HG02870 (cell line): ENCODE data around the gene INTS6L.
"Not testable (repeated sequence)": the region's sequence is repeated elsewhere in the genome, so short reads cannot be mapped to it uniquely, and the experiment has no call there.

Experiments used
- ATAC-seq: cut with Tn5 transposase; IDR thresholded peaks from one replicate; pipeline ENCODE4 v1.9.1; 2021; ENCODE audit warnings: mild to moderate bottlenecking, moderate library complexity; ENCODE audit not compliant: unreplicated experiment

The INTS6L gene

DNA sequence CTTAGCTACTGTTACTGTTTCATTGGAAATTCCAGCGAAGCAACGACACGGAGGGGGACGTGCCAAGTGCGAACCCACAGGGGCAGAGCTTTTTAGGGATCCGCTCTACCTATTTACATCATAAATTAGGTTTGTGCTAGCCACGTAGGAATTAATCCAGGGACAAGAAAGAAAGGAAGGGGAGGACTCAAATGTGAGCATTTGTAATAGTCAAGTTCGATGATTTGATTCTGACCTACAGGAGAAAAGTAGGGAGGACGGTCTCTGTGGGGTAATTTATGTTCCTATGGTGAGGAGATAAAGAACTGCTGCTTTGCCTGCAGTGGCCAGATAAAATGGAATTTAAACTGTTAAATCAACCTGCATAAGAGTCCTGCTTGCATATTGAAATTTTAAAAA, 1.7 kb downstream of the INTS6L start:
- no peak for ATAC-seq

DNA sequence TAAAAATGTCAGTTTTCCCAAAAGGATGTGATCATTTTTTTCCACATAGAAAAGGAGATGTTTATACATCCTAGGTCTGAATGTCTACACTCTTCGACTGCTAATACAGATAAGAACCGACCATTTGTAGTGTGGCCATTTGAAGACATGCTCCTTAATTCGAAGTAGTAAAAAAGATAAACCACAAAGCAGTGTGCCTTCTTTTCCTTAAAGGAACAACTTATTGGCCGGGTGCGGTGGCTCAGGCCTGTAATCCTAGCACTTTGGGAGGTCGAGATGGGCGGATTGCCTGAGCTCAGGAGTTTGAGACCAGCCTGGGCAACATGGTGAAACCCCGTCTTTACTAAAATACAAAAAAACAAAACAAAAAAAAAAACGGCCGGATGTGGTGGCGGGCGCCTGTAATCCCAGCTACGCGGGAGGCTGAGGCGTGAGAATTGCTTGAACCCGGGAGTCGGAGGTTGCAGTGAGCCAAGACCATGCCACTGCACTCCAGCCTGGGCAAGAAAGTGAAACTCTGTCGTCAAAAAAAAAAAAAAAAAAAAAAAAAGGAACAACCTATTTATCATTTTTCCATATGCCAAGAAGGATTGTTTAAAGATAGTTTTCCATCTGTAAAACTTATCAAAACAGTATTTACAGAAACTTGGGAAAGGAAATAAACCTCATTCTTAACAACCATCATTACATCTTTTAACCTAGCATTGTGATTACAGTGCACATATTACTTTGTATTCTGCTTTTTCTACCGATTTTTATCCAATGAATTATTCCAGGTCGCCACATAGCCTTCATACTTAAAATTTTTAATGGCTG, 2.6 kb downstream of the INTS6L start:
- ATAC-seq, result no peak

DNA sequence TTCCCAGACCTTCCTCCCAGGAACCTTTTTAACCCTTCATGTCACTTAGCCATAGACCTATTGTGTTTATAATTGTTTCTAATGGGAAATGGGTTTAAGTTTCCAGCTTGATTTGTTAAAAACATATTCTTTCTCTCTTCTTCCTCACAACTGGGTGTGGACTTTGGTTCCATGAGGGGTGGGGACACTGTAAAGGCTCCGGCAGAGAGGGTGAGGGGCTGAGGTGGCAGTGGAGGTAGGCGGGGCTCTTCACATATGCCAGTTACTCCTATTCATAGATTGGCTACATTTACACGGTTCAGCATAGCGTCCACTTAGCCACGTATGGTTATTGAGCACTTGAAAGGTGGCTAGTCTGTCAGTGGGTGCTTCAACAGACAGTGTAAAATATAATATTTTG, 7.8 kb downstream of the INTS6L start:
- no peak for ATAC-seq

- no peak for ATAC-seq
These were observed 8.3 kb downstream of the INTS6L start for GRCh38 chrX:135528756-135529155.

DNA sequence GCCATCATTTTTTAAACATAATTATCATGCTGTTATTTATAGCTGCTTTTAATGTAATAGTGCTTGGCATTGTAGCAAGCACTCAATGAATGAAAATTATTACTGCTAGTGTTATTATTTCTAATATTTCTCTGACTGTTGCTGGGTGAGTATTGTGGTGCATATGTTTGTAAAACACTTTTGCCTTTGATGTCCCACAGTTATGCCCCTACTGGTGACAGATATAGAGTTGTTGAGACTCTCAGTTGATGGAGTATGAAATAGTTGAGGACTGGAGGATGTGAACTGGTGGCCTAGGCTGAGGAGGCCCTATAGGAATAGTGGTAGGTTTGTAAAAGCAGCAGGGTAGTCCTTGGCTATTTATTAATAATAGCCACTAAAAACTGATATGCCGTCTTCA, 9.6 kb downstream of the INTS6L start:
- ATAC-seq, result no peak

DNA sequence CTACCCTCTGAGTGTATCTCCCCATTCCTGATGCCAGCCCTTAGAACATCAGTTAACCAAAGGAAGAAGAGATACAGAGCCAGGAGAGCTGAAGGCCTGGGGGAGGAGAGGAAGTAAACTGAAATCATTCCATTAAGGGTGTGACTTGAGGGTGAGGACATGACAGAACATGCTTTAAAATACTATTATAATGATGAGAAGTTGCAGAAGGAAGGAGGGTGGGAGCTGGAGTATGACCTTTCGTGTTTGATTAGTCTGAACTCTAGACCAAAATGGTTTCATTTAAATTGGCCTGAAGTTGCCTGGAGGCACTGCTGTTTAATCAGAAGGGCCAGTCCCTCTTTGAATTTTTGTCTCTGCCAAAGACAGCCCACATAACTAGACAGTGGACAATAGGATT, 11.4 kb downstream of the INTS6L start:
- no peak for ATAC-seq

DNA sequence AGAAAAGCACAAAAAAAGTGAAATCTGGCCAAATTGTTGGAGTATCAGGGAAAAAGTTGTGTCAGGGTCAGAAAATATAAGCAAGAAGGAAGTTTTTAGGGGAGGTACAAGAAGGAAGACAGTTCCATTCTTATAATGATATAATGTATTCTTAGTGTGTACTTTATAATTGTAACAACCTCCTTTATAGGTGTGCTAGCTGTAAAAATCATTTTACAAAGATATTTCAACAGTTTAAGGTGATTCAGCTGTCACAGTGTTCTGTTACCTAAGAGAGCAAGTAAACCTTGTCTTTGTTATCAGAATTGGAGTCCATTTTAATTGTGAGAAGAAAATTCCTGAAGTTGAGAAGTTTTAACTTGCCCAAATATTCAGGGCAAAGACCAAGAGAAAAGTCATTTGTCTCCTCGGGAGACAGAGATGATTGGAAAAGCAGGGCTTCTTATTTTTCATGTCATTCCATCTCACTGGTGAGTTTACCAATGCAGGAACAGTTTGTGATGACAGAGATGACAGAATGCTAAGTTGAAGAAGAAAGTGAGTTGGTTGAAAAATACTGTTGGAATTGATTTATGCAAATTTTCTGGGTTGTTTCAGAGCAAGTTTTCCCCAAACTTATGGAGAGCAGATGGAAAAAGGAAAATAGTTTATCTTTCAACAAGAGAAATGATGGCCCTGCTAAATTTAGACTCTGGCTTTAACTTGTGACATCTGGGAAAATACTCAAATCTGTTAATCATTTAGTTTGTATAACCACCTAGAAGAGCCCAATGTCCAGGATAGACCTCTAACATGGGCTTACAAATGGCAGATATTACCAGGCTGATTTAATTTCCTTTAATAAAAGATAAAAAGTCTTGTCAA, 14.8 kb downstream of the INTS6L start:
- ATAC-seq, result no peak

- no peak for ATAC-seq
These were observed 16.4 kb downstream of the INTS6L start for GRCh38 chrX:135536877-135537276.

GRCh38 chrX:135541351-135541750, 20.9 kb downstream of the INTS6L start:
- no peak for ATAC-seq

- no peak for ATAC-seq
These were observed 22.7 kb downstream of the INTS6L start for GRCh38 chrX:135543172-135543571.

DNA sequence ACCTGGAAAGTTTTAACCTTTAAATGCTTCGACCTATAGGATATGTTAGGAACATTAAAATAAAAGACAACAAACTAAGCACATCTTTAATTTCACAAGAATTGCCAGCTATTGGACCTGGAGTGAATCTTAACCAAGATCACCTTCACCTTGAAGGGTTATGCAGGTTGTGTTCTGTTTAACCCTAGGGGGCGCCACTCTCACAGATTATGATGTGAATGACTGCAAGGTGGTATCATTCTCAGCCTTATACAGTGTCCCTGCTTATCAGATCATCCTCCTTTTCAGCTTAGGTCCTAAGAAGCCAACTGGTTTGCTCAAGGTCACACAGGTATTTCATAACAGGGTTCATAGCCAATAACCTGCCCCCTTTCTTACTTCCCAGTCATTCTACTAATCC, 23.5 kb downstream of the INTS6L start:
- no peak for ATAC-seq

- no peak for ATAC-seq
These were observed 24.0 kb downstream of the INTS6L start for GRCh38 chrX:135544338-135544948.

- no peak for ATAC-seq
These were observed 27.3 kb downstream of the INTS6L start for GRCh38 chrX:135547767-135548166.

- no peak for ATAC-seq
These were observed 29.1 kb downstream of the INTS6L start for GRCh38 chrX:135549519-135549918.

- ATAC-seq, result no peak
These were observed 35.6 kb downstream of the INTS6L start for GRCh38 chrX:135556055-135556454.

DNA sequence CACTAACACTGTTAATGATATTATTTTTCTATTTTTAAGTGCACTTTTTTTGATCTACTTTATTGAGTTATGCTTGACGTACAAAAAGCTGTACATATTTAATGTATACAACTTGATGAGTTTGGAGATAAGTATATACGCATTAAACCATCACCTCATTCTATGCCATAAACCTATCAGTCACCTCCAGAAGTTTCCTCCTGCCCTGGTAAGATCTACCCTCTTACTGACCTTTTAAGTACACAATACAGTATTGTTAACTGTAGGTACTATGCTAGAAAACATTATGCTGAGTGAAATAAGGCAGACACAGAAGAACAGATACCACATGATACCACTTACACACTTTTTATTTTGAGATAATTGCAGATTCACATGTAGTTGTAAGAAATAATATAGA, 36.9 kb downstream of the INTS6L start:
- ATAC-seq, result no peak

- no peak for ATAC-seq
These were observed 52.0 kb downstream of the INTS6L start for GRCh38 chrX:135572436-135572835.

DNA sequence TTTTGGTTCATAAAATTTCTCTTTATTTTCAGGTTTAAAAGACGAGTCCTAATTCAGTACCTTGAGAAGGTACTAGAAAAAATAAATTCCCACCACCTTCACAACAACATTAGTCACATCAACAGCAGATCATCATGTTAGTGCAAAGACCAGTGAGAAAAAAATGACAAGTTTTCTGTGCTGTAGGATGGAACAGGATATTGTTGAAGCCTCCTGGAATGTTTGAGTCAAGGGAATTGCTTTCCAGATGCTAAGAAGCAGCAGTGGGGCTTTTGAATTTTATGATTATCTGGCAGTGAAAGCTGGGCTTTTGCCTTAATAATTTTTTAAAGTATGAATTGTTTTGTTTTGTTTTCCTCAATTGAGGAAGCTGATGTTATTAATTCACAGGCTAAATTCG, 61.0 kb downstream of the INTS6L start:
- no peak for ATAC-seq

DNA sequence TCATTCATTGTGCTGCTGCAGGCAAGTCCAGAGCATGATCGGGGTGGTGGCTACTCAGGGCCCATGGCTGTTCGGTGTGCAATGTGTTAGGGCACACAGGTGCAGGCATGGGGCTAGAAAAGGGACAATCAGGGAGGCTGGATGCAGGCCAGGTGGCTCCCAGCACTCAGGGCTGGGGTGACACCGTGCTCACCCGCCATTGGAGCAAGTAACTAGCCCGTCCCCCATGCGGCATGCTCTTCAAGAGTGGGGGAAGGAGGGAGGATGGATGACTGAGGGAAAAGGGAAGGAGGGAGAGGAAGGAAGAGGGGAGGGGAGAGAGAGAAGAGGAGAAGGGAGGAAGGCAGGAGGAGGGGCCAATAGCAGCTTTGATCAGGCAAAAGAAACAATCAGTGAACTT, 64.7 kb downstream of the INTS6L start:
- no peak for ATAC-seq

GRCh38 chrX:135591871-135592270, 71.4 kb downstream of the INTS6L start:
- no peak for ATAC-seq

- not testable (repeated sequence) for ATAC-seq
These were observed 73.6 kb downstream of the INTS6L start for GRCh38 chrX:135594049-135594448.

GRCh38 chrX:135594453-135594852, 74.0 kb downstream of the INTS6L start:
- ATAC-seq, result not testable (repeated sequence)
